GM18499 (cell line): ENCODE results near the gene PDLIM5.

Experiments used
- ATAC-seq: cut with Tn5 transposase; IDR thresholded peaks from one replicate; pipeline ENCODE4 v1.9.1; 2021; ENCODE audit warnings: moderate number of reproducible peaks; ENCODE audit not compliant: insufficient read depth, unreplicated experiment

Gene PDLIM5

DNA sequence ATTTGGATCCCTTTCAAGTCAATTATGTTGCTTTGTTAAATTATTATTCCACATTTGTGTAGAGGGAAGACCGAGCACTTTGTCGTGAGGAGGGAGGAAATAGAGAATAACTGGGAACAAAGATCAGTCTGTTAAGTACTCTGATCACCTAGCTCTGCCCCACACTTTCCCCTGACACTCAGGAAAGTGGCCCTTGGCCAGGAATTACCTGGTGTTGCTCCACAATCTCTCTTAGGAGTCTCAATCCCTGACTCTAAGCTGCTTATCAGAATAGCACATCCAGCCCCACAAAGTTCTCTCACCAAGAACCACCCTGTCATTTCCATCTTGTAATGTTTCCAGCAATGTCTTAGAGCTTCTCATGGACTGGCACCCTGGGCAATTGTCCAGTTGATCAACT is 222.2 kb downstream of the PDLIM5 start:
- no peak for ATAC-seq

DNA sequence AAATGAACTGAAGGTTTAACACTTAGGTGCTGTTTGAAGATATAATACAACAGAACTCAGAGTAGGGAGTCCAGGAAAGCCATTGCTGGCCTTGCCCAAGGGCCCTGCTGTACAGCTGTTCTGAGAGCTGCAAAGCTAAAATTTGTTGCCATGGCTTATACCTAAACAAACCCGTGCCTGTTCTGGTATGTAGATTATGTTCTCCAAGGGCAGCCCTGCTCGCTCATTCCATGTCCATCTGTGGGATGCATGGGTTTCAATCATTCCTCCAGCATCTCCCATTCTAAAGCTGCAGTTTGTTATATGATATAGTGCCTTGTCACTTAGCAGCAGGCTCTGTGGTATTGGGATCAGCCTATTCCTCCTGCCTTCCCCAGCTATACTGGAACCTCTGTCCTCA is 225.2 kb downstream of the PDLIM5 start:
- no peak for ATAC-seq

DNA sequence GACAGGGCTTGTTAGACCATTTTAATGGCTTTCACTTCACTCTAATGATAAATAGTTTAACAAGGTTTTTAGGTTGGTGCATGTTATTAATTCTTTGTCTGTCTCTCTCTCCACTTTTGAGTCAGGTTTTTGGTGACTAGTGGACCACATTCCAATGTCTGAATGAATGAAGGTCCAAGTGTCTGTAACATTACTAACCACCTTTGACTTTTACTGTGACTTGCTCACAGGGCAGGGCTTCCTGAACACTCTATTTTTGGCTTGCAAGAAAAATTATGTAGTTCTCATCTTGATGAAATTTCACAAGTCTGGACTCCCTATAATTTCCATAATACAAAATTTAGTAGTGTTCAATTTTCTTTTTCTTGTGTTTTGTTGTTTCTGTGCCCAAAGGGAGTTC is 227.2 kb downstream of the PDLIM5 start:
- ATAC-seq: no peak

DNA sequence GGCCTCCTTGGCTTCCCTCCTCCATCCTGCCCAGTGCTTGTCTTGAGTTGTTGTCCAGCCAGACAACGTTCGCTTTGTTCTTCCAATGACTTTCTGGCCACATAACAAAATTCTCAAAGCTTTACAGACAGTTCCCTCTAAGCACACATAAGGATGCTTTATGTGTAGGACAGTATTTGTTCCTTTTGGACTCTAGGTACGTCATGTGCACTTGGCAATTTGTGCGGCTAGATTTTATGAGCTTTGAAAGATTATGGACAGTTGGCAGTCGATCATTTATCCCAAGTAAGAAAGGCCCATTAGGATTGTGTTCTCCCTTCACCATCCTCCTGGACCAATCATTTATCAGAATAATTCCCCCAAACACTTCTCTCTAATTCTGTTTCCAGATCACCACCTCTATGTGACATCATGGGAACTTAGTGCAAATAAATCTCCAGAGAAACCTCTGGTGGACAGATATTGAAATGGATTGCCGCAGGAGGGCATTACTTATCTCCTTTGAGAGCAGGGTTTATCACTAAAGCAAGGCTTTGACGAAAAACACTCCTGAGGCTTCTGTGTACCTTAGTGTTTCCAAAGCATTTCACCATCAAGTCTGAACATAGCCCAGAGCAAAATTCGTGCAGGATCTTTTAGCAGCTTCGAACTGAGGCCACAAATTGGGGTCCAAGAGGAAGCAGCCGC is 228.6 kb downstream of the PDLIM5 start:
- no peak for ATAC-seq

DNA sequence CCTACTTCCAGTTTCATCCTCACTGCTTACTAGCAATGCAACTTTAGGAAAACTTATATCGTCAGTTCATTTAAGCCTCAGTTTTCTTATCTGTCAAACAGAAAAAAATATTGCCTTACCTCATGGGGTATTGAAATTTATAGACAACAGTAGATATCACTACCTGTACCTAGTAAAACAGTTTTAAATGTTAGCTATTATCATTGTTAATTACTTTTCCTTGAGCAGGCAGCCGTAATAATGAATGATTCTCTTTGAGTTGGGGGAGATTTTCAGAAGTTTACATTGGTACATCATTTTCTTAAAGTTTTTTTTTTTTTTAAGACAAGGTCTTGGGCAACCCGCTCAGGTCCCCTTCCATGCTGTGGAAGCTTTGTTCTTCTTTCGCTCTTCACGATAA is 234.3 kb downstream of the PDLIM5 start:
- no peak for ATAC-seq

DNA sequence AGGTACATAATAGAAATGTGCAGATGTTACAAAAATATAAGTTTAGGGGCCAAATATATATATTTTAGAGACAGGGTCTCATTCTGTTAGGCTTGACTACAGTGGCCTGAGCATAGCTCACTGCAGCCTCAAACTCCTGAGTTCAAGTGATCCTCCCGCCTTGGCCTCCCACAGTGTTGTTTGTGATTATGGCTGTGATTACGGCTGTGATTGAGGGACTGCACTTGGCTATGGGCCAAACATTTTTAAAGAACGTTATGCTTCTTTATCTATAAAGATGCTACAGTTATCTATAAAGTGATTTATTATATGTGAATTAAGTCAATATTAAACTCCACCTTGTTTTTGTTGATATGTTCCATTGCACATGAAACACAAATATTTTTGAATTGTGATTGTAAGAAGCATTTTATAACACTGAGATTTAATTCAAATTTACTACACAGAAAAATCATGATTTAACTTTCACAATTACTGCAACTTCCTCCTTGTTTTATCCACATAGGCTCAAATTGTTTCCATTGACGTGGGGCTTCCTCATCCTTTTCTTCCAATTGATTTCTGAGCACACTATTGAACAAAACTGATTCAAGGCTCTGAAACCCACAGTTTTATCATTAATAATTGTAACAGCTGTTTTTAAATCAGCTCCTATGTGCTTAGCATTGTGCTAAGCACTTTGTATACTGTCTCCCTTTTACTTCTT is 237.6 kb downstream of the PDLIM5 start:
- no peak for ATAC-seq

DNA sequence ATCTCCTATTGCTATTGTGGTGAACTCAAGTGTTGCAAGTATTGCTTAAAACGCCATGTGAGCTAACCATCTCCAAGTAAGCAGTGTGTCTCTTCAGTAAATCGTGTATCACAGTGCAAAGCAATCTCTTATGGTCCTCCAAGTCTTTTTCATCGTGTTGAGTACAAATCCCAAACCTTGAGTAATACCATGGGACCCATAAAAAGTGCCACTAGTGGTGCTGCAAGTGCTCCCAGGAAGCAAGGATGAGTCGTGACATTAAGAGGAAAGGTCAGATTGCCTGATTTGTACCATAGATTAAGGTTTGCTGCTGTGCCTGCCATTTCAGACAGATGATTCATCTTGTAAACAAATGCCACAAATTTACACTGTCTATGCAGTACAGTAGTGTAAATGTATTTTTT is 239.1 kb downstream of the PDLIM5 start:
- ATAC-seq: no peak

DNA sequence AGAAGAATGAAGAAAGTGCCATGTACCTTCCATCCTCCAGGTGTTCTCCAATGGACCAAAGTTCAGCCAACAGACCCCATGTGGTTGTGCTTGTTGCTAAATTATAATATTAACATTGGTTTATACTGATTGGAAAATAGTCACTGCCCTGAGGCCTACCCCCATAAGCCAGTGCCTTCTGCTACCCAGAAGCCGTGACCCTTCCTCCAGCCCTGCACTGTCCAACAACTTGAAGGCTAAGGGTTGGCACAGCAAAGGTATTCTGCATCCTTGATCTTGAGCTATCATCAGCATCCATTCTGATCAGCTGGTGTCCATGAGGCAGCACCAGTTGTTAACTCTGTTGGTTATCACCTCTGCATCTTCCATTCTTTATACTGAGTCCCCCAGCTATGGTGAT is 239.8 kb downstream of the PDLIM5 start:
- ATAC-seq: no peak

DNA sequence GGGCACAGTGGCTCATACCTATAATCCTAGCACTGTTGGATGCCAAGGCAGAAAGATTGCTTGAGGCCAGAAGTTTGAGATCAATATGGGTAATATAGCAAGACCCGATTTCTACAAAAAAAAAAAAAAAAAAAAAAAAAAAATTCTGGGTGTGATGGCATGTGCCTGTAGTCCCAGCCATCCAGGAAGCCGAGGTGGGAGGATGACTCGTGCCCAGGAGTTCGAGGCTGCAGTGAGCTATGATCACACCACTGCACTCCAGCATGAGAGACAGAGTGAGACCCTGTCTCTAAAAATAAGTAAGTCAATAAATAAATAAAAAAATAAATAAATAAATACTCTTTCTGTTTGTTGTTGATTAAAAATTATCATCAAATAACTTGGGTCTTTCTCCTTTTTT is 243.6 kb downstream of the PDLIM5 start:
- no peak for ATAC-seq

DNA sequence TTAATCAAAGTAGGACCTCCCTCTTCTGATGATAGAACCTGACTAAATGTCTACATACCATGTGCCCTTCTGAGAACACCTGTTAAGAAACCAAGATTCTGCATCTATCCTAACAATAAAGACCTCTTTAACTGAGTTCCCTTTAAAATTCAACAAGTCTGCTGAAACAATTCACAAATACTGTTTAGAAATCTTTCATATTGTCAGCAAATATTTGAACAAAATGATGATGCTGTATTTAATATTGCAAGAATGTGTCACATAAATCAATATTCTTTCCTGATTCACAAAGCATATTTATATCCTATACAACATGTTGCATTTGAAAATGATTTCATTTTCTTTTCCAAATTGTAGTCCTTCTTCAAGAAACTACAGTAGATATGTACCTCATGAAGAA is 246.4 kb downstream of the PDLIM5 start:
- ATAC-seq: no peak

DNA sequence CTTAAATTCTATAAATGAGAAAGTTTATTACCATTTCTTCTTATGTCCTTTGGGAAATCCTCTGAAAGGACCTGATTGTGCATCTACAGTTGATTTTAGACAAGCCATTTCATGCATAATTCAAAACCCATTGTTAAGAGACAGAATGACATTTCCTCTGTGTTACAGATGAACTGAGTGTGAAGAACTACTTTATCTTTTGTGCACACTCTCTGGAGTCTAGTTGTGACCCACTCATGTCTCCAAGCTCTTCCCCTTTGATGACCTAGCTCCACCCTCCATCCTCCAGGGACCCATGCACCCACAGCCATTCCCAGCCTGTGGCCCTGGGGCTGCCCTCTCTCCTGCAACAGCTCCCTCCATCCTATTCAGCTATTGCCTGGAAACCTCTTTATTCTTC is 248.6 kb downstream of the PDLIM5 start:
- ATAC-seq: no peak

DNA sequence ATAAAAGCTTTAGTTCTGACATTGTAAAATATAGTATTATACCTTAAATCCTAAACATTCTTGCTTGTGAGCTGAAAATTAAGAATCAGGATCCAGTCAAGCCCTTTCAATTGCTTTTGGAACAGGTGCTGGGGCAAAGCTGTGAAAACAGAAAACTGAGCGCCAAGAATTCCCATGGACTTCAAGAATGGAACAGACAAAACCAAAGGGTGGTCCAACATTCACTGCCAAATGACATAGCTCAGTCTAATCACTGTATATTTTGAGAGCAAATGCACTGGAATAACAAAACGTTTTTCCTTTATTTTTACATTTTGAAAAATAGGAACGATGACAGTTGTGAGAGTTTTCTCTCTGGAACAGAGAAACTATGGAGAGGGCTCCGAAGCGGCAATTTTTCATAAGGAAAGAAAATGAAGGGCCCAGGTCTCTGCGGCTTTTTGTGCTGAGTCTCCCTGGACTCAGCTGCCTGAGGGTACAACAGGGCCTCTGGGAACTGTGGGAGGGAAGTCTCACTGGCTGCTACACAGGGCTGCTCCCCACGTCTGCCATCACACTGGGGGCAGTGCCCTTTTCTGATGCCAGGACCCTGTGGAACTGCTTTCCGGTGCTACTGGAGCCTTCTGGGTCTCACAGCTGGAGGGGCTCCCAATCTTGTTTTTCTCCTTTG is 250.0 kb downstream of the PDLIM5 start:
- ATAC-seq: no peak

DNA sequence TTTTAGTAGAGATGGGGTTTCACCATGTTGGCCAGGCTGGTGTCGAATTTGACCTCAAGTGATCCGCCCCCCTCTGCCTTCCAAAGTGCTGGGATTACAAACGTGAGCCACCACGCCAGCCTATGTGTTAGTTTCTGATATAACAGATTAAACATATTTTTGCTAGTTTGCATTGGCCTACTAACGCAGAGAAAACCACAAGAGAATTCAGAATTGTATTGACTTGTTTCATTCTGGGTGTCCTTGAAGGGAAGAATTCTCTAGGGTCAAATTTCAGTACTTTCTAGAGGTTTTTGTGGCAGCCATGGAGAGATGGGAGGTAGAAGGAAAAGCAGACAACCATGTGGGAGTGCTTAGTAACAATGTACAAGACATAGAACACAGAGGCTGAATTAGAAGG is 259.9 kb downstream of the PDLIM5 start:
- ATAC-seq: no peak

DNA sequence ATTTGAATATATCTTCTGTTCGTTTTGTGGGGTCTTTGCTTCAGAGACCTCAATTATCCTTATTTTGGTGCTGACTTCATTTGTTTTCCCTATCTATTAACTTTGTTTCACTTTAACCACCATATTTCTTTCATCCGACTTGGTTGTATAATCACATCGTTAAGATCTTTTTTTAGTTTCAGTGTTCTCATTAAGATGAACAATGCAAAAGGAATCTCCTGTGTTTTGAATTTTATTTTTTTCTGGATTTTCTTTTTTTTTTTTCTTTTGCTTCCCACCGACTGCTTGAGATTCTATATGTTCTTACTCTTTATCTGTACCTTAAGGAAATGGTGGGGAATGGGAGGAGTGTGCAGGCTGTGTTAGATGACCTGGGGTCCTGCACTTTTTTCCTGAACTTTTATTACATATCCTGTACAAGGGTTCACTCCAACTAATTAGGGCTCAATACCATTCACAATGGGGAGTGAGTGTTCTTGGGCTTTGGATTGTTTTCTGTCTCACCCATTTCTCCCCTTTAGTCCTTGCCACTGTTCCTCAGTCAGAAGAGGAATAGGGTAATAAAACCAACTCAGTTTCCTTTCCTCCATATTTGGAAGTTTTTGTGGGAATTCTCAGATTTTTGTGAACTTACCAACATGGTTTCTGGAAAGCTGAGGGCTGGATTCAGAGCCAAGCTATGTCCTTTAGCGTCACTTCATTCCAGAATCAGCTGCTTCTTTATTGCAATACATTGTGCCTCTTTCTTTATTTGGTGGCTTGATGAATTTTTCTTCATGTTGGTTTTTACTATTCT is 262.8 kb downstream of the PDLIM5 start:
- ATAC-seq: no peak

DNA sequence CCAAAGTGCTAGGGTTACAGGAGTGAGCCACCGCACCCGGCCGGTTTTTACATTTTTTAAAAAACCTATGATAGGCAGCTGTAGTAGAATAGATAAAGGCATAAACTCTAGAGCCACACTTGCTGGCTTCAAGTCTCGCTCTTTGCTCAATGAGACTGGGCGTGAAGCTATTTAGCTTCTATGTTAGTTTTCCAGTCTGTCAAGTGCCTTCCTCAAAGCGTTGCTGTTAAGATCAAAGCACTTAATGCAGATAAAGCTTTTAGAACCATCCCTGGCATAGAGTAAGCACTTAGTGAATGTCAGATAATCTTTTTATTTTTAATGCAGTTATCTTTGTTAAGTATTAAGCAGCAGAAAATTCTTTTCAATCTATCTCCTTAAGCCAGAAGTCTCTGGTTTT is 264.0 kb downstream of the PDLIM5 start:
- ATAC-seq: no peak
